Mammary epithelial cell (primary cell): Measurements from ENCODE around the gene RTTN.

Source experiments
- CTCF ChIP-seq, 2 donors: IDR thresholded peaks in 1 of 2; conservative IDR thresholded peaks in 1 of 2; 2 replicates each; pipeline ENCODE4 v1.5.1; 2011 to 2012; ENCODE audit warnings: inconsistent platforms in 2 of 2, low read length in 2 of 2, mild to moderate bottlenecking in 2 of 2, control low read depth in 1 of 2, low read depth in 1 of 2; ENCODE audit not compliant: insufficient read depth in 1 of 2; ENCODE audit errors: extremely low read depth in 1 of 2
- EZH2 ChIP-seq: IDR thresholded peaks from 2 replicates; pipeline ENCODE4 v1.6.1; 2012; ENCODE audit warnings: low read length, inconsistent platforms, borderline replicate concordance

- TF ChIP-seq CTCF (conservative IDR thresholded peaks at IDR 0.05 in 1 of 2, IDR thresholded peaks at IDR 0.05 in 1 of 2; ENCODE audit: extremely low read depth in 1 of 2, insufficient read depth in 1 of 2, low read depth in 1 of 2, low read length in 2 of 2) = no peak
- no peak for TF ChIP-seq EZH2
Observed at GRCh38 chr18:70232261-70232660, 26.8 kb upstream of the RTTN start.
